IPS DF 4.7 (cell line): ENCODE results near the gene ACVR1.
"Not testable (repeated sequence)": the region's sequence is repeated elsewhere in the genome, so short reads cannot be mapped to it uniquely, and the experiment has no call there.

ENCODE experiments used
- DNase-seq: peaks from one replicate; pipeline ENCODE4 v3.0.0-alpha.2; 2013; ENCODE audit warnings: low spot score; ENCODE audit errors: extremely low read depth

ACVR1 gene

DNA sequence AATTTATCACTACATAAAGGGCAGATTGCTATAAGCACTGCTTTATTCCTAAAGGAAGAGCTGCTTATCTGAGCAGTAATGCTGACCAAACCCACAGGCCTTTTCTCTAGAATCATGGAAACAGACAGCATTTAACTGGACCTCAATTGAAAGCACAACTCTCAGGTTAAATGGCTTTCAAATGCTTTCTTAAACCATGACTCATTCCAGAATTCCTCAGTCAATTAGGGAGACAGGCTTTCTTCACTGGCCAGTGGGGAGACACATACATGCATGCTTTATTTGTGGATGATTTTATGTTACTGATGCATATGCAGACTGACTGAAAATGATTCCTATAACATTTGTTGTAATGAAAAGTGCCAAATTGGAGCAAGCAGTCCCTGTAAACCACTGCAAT is 114.6 kb downstream of the ACVR1 start:
- DNase-seq: no peak

DNA sequence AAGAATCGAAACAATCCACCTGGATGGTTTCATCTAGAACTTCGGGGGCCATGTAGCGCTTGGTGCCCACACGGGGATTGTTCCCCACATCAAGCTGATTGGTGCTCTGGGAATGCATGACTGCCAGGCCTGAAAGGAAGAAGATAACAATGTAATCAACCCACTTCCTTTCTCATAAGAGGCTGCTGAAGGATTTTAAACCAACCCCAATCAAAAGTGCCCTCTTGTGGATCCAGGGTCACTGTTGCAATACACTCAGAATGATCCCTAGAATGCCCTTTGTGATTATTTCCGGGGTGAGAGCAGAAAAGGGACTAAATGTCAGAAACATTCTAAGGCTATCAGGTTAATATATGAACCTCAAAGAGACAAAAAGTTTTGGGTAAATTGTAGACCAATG is 115.2 kb downstream of the ACVR1 start:
- no peak for DNase-seq

DNA sequence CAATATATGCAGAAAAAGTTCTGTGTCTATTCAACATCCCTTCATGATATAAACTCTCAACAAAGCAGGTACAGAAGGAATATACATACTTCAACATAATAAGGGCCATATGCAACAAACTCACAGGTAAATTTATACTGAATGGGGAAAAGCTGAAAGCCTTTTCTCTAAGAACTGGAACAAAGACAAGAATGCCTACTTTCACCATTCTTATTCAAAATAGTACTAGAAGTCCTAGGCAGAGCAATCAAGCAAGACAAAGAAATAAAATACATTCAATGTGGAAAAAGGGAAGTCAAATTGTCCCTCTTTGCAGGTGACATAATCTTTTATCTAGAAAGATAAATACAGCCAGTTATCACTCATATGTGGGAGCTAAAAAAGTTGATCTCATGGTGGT is 116.3 kb downstream of the ACVR1 start:
- no peak for DNase-seq

DNA sequence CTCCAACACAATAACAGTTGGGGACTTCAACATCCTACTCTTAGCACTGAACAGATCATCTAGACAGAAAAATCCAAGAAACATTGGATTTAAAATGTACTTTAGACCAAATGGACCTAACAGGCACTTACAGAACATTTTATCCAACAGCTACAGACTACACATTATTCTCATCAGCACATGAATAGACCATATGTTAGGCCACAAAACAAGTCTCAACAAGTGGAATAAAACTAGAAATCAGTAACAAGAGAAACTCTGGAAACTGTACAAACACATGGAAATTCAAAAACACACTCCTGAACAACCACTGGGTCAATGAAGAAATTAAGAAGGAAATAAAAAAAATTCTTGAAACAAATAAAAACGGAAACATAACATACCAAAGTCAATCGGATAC is 117.5 kb downstream of the ACVR1 start:
- no peak for DNase-seq

DNA sequence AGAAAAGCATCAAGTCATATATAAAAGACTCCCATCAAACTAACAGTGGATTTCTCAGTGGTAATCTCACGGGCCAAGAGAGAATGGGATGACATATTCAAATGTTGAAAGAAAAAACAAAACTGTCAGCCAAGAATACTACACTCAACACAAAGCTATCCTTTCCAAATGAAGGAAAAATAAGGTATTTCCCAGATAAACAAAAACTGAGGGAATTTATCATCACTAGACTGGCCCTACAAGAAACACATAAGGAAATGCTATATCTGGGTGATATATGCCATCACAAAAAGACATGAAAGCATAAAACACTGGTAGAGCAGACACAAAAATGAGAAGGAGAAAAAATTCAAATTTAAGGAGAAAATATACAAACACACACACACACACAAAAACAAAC is 118.6 kb downstream of the ACVR1 start:
- DNase-seq: no peak

DNA sequence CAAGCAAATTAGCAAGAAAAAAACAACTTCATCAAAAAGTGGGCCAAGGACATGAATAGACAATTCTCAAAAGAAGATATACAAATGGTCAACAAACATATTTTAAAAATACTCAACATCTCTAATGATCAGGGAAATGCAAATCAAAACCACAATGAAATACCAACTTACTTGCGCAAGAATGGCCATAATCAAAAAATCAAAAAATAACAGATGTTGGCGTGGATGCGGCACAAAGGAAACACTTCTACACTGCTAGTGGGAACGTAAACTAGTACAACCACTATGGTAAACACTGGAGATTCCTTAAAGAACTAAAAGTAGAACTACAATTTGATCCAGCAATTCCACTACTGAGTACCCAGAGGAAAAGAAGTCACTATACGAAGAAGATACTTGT is 119.7 kb downstream of the ACVR1 start:
- not testable (repeated sequence) for DNase-seq

DNA sequence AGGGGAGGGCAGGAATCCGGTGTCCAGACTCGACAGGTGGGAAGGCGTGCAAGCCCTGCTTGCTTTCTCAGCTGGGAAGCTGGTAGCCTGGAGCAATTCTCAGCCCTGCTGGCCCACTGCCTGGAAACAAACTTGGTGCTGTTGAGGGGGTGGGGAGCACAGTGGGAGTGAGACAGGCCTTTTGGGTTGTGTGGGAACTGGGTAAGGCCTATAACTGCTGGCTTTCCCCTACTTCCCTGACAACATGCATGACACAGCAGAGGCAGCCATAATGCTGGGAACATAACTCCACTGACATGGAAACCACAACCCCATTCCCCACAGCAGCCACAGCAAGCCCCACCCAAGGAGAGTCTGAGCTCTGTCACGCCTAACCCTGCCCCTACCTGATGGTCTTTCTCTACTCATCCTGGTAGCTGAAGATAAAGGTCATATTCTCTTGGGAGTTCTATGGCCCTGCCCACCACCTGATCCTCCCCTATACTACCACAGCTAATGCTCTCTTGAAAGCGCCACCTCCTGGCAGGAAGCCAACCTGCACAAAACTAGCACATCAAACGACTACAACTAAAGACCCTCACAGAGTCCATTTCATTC is 124.6 kb downstream of the ACVR1 start:
- DNase-seq: no peak

DNA sequence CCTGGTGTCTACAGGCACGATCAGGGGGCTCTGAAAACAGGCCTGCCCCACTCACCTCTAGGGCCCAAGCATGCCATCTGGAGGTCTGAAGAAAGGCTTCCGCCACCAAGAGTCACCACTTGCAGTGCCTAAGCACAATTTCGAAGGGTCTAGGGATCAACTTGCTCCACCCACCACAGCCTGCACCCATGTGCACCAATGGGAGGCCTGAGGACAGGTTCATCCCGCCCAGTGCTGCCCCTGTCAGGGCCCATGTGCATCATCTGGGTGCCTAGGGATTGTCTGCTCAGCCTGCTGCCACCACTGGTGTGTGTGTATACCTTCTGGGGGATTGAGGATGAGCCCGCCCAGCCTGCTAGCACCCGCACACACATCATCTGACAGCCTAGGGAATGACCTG is 126.4 kb downstream of the ACVR1 start:
- no peak for DNase-seq

DNA sequence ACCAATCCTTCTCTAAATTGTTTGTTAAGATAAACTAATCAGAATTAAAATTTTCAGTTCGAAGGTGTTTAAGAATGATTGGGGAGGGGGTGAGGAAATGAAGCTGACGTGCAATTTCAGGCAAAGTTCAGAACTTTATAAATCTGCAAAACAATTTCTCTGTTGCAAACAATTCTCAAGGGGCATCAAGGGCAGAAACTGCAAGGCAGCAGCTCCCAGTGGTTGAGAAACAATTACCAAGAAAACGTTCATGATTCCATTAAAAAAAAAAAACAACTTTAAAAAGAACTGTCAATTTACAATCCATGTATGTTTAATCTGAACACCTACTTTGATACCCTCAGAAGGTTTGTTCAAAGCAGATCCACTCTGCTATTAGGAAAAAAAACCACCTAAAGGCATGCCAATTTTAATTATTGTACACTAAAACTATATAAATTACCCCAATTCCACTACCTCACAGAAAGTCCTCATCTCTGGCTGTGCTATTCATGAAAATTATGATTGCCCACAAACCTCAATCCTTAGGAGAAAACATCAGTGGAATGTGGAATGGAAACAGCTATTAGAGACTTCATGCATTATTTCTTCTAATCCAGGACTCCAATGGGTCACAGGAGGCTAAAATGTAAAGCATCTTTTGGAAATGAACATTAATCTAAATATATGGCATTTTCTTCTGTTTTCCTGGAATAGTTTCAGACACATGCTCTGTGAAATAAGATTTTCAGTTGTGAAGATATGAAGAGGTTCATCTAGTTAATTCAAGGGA is 127.6 kb downstream of the ACVR1 start:
- DNase-seq: no peak

DNA sequence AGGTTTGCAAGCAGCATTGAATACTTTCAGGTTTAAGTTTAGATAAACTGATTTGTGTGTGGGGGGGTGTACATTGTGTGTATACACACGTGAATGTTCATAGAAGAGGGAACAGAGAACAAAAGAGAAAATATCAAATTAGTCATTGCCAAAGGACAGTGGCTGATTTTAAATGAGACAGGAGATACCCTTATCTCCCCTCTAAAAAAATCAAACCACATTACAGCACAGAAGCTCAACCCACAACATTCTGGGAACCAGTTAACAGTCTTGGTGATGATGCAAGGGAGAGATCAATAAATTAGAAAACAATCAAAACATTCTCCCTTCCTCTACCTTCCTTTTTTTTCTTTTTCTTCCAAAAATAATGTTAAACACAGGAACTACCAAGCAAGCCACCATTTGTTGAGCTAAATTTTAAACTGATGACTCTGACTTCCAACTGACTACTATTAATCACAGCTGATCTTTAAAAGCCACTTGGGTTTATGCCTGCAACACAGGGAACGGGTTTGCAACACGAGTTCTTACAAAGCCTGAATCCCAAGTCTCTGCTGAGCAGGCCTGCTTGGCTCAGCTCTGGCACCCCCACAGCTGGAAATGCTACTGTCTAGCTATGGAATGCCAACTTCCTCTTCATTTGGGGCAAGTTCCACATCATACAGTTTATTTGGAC is 128.3 kb downstream of the ACVR1 start:
- DNase-seq: no peak

DNA sequence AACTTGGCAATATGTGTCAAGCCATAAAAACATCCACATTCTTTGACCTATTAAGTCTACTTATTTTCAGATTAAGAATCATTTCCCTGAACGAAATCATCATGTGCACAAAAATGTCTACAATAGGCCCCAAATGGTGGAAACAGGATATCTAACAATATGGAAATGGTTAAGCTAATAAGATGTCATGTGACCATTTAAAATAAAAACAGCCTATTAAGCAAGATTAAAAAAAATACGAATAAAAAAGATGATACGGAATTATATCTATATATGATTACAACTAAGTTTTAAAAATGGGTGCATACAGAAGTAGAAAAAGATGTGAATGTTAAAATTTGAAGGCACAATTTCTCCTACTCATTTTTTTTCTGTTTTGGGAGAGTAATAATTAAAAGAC is 128.8 kb downstream of the ACVR1 start:
- no peak for DNase-seq

DNA sequence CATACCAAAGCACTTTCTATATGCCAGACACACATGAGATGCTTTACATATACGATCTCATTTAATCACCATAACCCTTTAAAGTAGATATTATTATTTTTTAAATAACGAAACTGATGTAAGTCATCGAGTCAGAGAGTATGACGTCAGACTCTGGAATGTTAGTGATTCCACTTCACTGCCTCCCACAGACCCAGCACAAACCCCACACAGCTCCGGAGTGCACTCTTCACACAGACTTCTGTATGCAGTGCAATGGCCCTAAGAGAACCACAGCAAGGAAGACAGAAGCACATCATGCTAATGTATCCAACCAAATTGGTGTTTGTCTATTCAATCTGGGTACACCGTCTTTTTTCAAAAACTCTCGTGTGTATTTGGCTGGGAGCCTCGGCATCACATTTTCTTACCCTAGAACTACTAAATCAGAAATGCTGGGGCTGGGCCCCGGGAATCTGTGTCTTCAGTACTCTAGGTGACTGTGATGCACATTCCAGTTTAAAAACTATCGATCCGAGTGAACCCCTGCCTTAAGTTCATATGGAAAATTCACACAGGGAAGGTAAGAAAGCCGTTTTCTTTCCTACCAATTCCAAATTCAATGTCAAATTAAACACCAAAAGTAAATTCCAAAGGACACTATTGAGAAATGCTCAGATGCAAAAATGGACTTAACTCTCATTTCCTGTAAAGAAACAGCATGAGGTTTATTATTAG is 129.7 kb downstream of the ACVR1 start:
- no peak for DNase-seq

DNA sequence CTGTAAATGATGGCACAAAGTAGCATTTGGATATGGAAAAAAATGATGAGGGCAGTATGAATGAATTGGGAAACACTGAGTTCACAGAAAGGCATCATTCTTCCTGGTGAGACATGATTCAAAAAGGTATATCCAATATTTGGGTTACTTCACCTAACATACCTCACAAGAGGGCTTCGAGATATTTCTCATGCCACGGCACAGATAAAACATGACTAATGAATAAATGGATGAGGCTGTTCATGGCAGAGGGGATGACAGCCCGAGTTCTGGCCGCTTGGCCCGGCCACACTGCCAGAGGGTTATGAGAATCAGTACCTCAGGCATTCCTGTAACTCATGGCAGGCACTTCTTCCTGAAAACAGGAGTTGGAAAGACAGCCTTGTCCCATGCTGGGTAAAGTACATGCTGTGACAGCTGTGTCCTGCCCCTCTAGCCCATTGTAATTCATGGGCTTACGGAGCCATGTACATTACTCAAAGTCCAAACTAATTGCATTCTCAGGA is 131.5 kb downstream of the ACVR1 start:
- no peak for DNase-seq

DNA sequence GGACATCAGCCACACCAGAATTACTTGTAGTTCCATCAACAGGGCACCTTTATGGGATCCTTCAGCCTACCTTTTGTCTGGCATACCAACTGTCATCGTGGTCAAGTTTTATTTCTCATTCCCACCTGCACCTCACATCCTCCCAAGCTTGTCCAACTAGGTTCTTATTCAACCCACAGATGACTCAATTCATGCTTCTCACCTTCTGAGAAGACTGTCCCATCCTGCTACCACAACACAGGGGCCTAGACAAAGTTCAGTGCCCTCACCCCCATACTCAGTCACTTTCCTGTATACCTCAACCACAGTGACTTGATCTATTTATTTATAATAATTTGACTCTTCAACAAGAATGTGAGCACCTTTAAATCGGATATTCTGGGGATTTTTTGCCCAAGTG is 133.1 kb downstream of the ACVR1 start:
- DNase-seq: no peak

DNA sequence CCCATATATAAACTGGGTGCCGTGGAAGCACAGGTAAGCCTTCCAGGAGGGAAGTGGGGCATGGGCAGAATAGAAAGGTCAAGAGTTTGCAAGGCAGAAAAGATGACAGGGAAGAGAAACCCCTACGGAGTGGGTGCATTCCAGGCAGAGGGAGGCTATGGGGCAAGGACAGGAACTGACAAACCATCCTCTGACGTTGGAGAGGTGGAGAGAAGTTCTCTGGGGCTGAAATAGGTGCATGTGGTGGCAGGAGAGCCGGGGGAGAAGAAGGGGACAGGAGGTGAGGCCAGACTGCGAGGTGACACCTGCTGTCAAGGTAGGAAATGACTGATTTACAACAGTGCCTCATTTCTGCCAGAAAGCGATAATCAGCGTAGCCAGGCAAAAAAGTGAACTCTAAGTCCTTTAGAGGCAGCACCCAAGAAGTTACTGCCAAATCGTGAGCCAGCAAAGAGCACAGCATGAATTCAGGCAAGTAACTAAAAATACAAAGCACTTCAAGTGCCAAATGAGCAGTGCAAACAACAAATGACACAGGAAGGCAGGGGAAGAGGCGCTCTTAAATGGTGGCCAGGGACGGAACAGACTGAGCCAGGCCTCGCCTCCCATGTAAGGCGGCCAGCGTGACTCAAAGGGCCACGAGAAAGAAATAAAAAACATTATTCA is 134.2 kb downstream of the ACVR1 start:
- no peak for DNase-seq

DNA sequence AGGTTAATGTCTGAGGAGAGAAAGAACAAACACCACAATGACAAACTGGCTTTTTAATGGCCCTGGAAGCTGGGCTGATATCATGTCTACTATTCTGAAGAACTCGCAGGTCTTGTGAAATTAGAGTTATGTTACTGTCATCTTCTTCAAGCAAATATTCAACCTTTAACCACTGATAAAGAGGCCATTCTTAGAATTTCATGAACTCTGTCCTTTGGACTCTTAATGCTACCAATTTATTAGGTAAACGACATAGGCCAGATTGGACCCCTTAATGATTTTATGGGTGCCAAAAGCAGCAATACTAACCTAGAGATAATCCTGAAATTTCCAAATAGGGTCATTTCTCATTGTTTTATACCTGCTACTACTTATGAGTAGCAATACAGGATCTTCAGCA is 138.5 kb downstream of the ACVR1 start:
- DNase-seq: no peak

DNA sequence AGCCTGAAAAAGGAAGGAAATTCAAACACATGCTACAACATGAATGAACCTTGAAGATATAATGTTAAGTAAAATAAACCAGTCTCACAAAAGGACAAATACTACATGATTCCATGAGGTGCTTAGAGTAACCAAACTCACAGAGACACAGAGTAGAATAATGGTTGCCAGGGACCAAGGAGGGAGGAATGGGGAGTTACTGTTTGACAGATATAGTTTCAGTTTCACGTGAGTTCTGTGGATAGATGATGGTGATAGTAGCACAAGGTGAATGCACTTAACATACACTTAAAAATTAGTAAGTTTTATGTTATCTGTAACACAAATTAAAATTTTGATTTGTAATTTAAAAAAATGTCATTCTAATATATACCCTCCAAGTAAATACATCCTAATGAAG is 140.6 kb downstream of the ACVR1 start:
- DNase-seq: no peak

DNA sequence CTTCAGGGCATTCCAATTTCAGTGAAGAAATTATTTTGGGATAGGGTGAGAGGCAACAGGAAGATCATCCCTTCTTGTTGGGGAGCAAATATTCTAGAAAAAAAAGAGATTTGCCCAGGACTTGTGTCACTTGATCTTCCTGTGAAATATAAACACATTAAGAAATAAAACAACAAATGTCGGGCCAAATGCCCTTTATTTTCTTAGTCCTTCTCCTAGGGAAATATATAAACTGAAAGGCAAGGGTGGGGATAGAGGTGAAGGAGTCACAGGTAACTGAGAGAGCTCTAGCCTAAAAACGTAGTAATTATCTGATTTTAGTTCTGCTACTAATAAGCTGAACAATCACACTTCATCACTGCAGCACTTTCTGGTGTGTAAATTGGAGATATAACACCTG is 142.9 kb downstream of the ACVR1 start:
- DNase-seq: no peak

DNA sequence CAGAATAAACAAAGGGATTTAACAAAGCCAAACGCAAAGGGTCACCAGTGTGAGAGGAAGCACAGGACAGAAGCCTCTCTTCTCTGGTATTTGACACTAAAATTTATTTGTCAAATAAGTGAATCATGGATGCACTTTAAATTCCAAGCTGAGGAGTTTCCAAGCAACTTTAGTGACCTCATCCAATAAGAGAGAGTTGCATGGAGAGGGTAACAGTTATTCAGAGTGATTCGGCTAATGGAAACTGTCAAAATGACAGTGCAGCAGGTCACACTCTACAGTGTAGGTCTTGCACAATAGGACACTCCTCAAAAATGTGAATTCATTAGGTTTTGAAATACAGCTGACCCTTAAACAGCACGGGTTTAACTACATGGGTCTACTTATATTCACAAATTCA is 143.5 kb downstream of the ACVR1 start:
- DNase-seq: no peak

DNA sequence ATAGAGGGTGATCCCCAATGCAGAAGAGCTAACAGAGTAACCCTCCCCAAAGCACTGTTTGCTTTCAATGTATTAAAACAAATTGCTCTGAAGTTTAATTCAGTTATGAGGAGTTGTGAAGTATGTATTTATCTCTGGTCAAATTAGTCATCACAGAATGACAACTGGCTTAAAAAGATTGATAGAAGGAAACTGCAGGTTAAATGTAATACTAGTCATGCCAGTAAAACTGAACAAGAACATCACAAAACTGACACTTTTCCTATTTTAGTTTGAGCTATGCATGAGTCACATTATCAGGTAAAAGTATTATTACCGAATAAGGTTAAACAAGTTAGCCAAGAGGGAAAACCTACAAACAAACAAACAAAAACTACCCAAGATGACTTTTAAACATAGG is 148.4 kb downstream of the ACVR1 start:
- DNase-seq: no peak

DNA sequence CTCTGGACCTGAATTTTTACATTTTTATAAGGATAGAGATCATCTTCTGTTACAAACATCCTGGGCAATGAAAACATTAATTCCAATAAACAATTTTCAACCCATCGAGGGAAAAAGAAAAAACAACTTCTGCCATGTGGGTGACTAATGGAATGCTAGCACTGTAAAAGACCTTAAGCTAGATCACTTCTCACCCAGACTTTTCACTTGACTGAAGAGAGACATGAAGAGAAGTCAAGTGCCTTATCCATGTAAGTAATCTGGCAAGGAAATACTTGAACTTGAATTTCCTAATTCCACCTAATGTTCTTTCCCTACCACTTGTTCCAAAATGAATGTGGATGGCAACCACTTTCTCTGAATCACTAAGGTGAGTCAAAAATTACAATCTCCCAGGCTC is 149.2 kb downstream of the ACVR1 start:
- no peak for DNase-seq
